Measurements from ENCODE around the gene ESYT2.

Gene ESYT2

GRCh38 chr7:158802535-158803366, 26.6 kb downstream of the ESYT2 start:
- no peak for DNase-seq

- DNase-seq, result no peak
Observed at GRCh38 chr7:158798741-158799140, 30.6 kb downstream of the ESYT2 start.

GRCh38 chr7:158796667-158797066, 32.6 kb downstream of the ESYT2 start:
- DNase-seq, result no peak

- no peak for DNase-seq
Observed at GRCh38 chr7:158795272-158795671, 34.0 kb downstream of the ESYT2 start.

GRCh38 chr7:158791107-158791506, 38.2 kb downstream of the ESYT2 start:
- no peak for DNase-seq

- DNase-seq, result no peak
Observed at GRCh38 chr7:158789842-158790241, 39.5 kb downstream of the ESYT2 start.

- no peak for DNase-seq
Observed at GRCh38 chr7:158786898-158787297, 42.4 kb downstream of the ESYT2 start.

- no peak for DNase-seq
Observed at GRCh38 chr7:158784270-158784669, 45.0 kb downstream of the ESYT2 start.

GRCh38 chr7:158783595-158783994, 45.7 kb downstream of the ESYT2 start:
- DNase-seq, result no peak

GRCh38 chr7:158782761-158783401, 46.4 kb downstream of the ESYT2 start:
- no peak for DNase-seq

GRCh38 chr7:158781974-158782664, 47.2 kb downstream of the ESYT2 start:
- no peak for DNase-seq

- DNase-seq, result no peak
Observed at GRCh38 chr7:158781217-158781973, 47.9 kb downstream of the ESYT2 start.

- no peak for DNase-seq
Observed at GRCh38 chr7:158779061-158780000, 50.0 kb downstream of the ESYT2 start.

- no peak for DNase-seq
Observed at GRCh38 chr7:158778471-158778870, 50.8 kb downstream of the ESYT2 start.

- no peak for DNase-seq
Observed at GRCh38 chr7:158777793-158778192, 51.5 kb downstream of the ESYT2 start.

- no peak for DNase-seq
Observed at GRCh38 chr7:158776474-158776873, 52.8 kb downstream of the ESYT2 start.

GRCh38 chr7:158774952-158775351, 54.4 kb downstream of the ESYT2 start:
- no peak for DNase-seq

- no peak for DNase-seq
Observed at GRCh38 chr7:158772916-158773315, 56.4 kb downstream of the ESYT2 start.

GRCh38 chr7:158771213-158771834, 58.0 kb downstream of the ESYT2 start:
- no peak for DNase-seq

GRCh38 chr7:158767707-158768106, 61.6 kb downstream of the ESYT2 start:
- no peak for DNase-seq

- no peak for DNase-seq
Observed at GRCh38 chr7:158766570-158767281, 62.6 kb downstream of the ESYT2 start.
